C4-2B (cell line): Measurements from ENCODE around the gene CD180.

ENCODE experiments used
- CTCF ChIP-seq: fragments of 450-650 bp; conservative IDR thresholded peaks from 2 replicates; pipeline ENCODE4 v1.5.1; 2017; ENCODE audit warnings: mild to moderate bottlenecking
- ZFX ChIP-seq: fragments of 450-650 bp; IDR thresholded peaks from 2 replicates; pipeline ENCODE4 v1.6.1; 2017

- TF ChIP-seq CTCF (no peak), ZFX (no peak)
Measured at GRCh38 chr5:67194166-67194565, 2.4 kb downstream of the CD180 start.
